HPDE6-E6E7 (cell line): ENCODE data around the gene TMEM238.

Experiments used
- DNase-seq: peaks from one replicate; pipeline ENCODE4 v3.0.0; 2011; ENCODE audit warnings: missing footprints; ENCODE audit errors: extremely low spot score

The TMEM238 gene

DNA sequence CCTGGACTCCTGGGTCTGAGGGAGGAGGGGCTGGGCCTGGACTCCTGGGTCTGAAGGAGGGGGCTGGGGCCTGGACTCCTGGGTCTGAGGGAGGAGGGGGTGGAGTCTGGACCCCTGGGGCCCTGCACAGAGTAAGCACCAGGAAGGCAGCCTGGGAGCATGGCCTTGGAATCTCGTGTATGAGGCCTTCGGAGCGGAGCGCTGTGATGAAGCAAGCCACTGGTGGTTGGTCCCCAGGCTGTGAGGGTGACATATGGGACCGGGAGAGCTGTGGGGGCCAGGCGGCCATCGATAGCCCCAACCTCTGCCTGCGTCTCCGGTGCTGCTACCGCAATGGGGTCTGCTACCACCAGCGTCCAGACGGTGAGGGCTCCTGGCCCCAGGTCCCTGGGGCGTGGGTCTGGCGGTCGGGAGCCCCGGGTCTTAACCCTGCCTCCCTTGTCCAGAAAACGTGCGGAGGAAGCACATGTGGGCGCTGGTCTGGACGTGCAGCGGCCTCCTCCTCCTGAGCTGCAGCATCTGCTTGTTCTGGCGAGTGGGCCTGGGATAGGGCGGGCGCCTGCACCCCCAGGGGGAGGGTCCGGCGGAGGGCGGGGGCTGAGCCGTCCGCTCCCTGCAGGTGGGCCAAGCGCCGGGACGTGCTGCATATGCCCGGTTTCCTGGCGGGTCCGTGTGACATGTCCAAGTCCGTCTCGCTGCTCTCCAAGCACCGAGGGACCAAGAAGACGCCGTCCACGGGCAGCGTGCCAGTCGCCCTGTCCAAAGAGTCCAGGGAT, 6.5 kb downstream of the TMEM238 start:
- no peak for DNase-seq

DNA sequence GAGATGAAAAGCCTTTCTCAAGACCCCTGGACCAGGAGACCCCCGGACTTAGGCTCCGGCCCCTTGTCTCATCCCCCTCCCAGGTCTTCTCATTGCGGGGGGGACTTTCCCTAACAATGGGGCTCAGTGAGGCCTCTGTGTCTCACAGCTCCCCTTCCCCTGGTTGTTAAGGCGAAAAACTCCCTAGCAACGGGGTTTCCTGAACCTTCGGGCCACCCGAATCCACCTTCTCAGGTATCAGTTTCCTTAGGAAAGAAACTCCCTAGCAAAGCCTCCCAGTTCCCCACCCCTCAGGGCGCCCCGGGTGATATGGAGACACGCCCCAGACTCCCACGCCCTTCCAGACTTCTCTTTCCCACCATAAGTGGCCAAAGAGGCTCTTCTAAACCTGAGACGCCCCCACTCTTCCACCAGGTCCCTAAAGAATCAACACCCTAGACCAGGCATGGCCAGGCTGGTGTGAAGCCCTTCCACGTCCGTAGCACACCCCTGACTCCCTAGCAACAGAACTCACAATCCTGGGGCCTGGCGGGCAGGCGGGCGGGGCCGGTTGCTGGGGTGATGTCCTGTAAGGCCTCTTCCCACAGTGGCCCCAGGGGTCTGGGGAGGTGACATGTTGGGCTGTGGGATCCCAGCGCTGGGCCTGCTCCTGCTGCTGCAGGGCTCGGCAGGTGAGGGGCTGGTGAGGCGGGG, 7.7 kb downstream of the TMEM238 start, which contains the start of gene TMEM190:
Gene TMEM190 (plus strand): TSS at position 586 of the 693 bp plus-strand sequence. CDS start 28 bp downstream, at position 614.
- DNase-seq: no peak

DNA sequence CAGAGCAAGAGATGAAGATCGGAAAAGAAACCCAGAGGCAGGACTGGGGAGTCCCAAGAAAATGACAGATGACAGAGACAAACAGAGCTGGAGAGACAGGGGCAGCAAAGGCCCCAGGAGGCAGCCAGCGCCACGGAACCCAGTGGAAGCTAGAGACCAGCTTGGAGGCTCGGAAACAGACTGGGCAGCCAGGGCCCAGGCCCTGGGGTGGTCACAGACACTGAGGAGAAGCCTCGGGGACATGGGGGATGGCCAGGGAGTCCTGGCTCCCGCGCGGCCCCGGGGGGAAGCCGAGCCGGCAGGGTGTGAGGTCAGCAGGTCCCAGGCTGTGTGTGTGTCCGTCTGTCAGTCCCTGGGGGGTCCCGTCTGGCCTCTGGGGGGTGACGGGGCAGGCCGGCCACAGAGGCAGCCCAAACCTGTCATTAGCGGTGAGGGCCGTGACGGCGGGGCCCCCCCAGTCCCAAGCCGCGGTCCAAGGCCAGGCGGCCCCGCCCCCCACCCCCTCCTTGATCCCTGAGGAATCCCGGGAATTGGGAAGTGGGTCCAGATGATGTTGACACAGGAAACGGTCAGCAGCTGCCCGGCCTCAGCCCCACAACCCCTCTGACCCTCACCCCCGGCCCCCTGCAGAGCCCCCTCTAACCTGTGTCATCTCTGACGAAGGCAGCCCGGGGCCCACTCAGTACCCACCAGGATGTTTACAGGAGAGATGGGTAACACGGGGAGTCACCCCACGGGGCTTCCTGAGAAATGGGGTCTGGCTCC, 9.9 kb downstream of the TMEM238 start:
- no peak for DNase-seq

DNA sequence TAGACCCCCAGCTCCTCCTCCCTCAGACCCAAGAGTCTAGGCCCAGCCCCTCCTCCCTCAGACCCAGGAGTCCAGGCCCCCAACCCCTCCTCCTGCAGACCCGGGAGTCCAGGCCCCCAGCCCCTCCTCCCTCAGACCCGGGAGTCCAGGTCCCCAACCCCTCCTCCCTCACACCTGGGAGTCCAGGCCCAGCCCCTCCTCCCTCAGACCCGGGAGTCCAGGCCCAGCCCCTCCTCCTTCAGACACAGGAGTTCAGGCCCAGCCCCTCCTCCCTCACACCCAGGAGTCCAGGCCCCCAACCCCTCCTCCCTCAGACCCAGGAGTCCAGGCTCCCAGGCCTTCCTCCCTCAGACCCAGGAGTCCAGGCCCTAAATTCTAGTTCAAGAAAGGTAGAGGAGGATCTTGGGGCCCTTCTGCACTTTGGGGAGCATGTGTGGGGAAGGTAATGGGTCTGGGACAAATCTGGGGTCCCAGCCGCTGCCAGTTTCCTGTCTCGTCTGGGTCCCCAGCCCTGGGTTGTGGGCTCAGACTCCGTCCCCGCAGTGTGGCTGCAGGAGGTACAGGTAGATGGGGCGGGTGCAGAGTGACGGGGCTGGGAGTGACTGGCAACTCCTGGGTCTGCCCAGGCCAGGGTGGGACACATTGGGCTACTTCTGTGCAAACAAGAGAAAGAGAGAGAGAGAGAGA, 10.6 kb downstream of the TMEM238 start:
- DNase-seq: no peak

DNA sequence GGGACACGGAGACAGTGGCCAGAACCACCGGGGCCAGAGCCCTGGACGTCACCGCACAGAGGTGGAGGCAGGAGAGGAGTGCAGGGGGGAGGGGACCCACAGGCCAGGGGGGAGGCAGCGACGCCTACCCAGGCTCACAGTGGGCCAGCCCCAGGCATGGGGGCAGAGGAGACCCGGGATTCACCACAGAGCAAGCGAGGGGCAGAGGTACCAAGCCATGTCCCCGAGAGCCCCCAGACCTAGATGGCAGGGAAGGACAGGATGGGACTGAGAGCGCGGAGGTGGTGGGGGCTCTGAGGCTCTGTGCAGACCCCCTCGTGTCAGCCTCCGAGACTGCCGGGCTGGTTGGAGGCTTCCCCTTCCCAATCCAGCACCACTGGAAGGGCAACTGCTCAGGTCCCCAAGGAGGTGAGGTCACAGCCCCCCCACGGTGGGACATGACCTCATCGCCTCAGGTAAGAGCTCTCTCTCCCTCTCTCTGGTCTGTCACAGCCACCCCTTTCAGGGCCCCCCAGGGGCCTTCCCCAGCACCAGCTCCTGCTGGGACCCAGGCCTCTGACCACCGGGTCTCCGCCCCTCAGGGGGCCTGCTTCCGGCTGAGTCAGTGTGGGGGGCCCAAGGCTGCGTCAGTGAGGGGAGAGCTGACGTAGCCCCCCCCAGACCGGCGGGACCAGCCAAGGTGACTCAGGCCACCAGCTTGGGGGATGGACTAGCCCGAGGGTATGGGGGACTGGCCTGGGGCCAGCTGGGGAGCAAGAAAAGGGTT, 11.6 kb downstream of the TMEM238 start:
- no peak for DNase-seq

DNA sequence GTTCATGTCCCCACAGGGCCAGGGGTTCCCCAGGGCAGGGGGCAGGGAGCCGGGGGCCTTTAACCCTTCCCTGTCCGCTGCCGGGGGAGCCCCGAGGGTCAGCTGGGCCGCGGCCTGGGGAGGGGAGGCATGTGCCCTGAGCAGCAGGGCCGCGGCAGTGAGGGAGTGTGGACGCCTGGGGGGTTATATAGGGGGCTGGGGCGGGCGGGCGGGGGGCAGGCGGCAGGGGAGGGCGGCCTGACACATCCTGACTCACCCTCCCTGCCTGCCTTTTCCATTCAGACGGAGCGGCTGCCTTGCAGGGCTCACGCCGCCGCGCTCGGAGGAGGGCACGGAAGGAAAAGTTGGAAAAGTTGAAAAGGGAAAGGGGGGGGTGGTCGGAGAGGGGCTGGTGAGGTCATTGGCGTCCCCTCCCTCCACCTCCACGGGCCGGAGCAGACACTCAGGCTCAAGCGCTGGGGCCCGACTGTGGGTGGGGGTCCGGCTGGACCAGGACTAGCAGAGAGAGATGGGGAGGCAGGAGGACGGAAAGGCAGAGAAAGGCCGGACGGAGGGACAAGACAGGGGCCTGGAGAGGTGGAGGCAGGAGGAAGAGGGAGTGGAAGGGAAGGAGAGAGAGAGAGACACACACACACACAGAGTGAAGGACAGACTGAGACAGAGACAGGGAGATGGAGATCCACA, 13.6 kb downstream of the TMEM238 start, which contains the start of gene IL11:
Gene IL11 (minus strand): TSS at position 159 of the 684 bp plus-strand sequence. CDS start 153 bp downstream, at position 6.
- DNase-seq: no peak

DNA sequence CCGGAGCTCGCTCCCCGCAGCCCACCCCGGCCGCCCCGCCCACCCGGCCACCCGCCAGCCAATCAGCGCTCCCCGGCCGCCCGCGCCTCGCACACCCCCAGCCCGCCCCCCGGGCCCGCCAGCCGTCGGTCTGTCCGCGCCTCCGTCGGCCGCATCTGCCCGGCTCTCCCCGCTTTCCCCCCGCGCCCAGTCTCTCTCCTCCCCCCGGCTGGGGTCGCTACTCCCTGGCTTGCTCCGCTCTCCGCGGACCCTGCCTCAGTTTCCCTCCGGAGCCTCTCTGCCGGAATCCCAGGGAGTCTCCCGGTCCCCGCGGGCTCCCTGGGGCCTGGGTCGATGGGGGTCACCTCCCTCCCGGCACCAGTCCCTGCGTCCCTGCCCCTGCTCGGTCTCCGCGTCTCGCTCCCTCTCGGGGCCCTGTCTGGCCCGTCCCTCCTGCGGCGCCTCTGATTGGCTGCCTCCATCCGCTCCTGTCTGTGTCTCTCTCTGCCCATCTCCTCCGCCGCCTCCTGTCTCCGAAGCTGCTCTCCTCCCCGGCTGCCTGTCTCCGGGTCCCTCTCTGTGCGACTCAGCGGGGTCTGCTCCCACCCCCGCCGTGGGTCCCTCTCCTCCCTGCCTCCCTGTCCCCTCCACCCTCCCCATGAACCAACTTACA, 14.3 kb downstream of the TMEM238 start:
- peak; percentile 83 for DNase-seq

DNA sequence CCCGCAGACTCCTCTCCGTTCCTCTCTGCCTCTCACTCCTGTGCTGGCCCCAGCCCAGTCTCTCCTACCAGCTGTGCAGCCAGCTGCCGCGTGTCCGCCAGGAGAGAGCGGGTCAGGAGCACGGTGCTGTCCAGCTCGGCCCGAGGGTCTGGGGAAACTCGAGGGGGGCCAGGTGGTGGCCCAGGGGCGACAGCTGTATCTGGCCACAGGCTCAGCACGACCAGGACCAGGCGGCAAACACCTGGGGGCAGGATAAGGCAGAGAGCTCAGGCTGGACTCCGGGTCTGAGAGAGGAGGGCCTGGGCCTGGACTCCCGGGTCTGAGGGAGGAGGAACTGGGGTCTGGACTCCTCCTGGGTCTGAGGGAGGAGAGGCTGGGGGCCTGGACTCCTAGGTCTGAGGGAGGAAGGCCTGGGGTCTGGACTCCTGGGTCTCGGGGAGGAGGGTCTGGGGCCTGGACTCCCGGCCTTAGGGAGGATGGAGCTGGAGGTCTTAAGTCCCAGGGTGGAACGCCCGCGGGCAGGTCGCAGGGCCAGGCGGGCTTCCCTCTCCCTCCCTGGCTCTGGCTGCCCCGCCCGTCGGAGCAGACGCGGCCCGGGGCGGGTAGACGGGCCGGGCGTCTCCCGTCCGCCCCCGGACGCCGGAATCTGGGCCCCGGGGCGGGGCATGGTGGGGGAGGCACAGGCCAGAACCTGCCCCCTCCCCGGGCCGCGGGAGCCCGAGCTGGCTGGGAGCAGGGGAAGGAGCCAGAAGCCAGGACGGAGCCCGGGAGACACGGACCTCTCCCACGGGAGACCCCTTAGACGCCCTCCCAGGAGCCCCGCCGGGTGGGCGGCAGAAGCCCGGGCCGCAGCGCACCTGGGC, 15.2 kb downstream of the TMEM238 start:
- no peak for DNase-seq

DNA sequence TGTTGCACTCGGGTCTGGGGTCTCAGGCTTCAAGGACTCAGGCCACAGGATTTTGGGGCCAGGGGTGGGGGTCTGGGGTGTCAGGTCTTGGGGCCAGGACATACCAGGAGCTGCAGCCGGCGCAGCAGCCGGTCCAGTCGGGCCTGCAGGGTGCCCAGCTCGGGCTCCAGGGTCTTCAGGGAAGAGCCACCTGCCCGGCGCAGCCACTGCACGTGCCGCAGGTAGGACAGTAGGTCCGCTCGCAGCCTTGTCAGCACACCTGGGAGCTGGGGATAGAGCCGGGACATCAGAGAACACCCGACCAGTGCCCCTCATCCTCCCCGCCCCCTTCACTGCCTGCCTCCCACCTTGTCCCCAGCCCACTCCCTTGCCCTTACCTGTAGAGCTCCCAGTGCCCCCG, 16.0 kb downstream of the TMEM238 start:
- no peak for DNase-seq

DNA sequence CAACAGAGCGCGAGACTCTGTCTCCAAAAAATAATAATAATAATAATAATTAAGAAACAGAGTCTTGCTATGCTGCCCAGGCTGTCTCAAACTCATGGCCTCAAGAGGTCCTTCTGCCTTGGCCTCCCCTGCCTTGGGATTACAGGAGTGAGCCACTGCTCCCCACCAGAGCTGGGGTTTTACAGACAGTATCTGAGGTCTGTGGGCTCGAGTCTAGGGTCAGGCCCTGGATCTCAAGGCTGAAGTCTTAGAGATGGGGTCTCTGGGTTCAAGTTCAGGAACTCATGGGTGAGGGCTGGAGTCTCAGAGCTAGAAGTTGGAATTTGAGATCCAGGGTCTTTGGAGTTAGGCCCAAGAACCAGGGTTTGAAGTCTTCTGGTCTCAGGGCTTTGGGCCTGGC, 17.3 kb downstream of the TMEM238 start:
- DNase-seq: no peak

DNA sequence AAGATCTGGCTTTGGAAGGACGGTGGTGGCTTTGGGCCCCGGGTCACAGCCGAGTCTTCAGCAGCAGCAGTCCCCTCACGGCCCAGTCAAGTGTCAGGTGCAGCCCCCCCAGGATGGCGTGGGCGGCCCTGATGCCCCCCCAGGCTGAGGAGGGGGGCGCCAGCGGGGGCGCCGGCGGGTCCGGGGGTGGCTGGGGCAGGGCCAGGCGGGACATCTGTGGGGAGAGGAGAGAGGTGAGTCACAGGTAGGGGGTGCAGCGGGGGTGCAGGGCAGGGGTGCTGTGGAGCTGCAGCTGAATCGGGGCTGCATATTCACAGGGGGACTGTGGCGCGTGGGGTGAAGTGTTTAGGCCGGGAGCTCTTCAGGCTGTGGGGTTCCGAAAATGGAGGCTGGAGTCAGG, 18.1 kb downstream of the TMEM238 start:
- no peak for DNase-seq

DNA sequence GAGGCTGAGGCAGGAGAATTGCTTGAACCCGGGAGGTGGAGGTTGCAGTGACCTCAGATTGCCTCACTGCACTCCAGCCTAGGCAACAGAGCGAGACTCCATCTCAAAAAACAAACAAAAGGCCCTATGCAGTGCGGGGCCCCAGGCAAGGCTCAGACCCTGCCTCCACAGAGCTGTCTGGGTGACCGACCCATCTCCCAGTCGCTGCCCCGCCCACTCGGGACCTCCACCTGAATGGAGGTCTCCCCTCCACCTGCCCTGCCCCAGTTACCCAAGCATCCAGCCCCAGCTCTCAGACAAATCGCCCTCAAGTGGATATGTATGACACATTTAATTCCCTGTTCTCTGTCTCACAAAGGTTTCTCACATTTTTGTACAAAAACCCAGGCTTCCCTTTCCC, 18.8 kb downstream of the TMEM238 start:
- DNase-seq: no peak

DNA sequence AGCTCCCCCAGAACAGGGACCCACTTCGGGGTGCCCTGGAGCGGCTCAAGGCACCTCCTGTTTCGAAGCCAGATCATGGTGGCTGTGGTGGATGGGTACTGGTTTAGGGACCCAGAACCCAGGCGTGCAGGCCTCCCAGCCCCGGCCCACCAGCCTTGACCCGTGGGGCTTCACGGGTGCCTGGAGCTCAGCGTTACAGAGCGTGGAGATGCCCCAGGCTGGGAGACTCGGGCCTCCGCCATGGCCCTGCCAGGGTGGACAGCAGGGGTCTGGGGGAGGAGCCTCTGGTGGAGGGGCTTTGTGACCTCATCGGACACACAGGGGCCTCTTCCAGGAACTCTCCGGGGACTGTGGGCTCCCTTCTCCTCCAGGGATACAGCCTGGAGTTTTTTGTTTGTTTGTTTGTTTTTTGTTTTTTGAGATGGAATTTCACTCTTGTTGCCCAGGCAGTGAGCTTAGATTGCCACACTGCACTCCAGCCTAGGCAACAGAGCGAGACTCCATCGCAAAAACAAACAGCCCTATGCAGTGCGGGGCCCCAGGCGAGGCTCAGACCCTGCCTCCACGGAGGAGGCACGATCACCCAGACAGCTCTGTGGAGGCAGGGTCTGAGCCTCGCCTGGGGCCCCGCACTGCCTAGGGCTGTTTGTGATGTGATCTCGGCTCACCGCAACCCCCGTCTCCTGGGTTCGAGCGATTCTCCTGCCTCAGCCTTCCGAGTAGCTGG, 20.9 kb downstream of the TMEM238 start, which contains the start of gene GARIN5B:
Gene GARIN5B (minus strand): TSS at position 271 of the 727 bp plus-strand sequence. CDS start 194 bp downstream, at position 77.
- DNase-seq: no peak

DNA sequence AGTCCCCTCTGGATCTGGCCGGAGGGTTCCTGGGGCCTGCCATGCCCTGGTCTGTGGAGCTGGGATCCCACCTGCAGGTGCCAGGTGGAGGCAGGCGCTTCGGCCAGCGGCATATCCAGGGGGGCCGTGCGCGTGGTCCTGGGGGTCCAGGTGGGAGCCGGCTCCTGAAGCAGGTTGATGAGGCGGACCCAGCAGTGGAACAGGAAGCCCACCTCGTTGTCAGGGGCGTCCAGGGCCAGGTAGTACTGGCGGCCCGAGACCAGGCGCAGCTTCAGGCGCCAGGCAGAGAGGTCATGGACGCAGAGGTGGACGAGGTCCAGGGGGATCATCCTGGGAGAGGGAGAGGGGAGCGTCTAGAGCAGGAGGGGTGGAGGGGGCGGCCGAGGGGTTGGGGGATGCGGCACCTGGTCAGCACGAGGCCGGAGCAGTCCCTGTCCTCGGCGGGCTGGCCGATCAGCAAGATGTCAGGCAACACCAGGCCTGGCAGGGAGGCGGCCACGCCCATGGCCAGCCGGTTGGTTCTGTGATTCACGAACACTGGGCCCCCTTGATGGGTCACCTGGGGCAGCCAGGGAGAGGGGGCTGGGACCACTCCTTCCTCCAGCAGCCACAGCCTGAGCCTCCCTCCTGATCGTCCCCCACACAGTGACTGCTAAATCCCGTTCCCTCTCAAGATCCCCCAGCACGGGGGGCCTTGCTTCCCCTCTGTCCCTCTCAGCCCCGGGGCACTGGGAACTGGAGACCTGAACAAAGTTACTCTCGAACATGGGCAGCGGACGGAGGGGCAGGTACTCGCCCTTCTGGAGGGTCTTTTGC, 21.7 kb downstream of the TMEM238 start:
- no peak for DNase-seq

DNA sequence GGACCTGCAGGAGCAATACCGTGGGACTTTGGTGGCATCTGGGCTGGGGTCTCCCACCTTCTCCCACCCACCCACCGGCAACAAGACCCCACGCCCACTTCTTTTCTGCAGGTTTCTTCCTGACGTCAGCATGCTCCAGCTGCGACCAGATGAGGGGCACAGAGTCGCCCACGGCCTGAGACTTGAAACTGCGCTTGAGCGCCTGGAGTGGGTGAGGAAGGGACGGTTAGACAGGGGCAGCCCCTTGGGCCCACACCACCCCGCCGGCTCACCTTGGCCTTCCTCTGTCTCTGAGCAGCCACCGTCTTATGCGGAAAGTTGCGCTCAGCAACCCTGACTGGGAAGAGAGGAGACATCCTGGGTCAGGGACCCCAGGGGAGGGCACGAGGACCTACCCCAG, 23.2 kb downstream of the TMEM238 start:
- no peak for DNase-seq

DNA sequence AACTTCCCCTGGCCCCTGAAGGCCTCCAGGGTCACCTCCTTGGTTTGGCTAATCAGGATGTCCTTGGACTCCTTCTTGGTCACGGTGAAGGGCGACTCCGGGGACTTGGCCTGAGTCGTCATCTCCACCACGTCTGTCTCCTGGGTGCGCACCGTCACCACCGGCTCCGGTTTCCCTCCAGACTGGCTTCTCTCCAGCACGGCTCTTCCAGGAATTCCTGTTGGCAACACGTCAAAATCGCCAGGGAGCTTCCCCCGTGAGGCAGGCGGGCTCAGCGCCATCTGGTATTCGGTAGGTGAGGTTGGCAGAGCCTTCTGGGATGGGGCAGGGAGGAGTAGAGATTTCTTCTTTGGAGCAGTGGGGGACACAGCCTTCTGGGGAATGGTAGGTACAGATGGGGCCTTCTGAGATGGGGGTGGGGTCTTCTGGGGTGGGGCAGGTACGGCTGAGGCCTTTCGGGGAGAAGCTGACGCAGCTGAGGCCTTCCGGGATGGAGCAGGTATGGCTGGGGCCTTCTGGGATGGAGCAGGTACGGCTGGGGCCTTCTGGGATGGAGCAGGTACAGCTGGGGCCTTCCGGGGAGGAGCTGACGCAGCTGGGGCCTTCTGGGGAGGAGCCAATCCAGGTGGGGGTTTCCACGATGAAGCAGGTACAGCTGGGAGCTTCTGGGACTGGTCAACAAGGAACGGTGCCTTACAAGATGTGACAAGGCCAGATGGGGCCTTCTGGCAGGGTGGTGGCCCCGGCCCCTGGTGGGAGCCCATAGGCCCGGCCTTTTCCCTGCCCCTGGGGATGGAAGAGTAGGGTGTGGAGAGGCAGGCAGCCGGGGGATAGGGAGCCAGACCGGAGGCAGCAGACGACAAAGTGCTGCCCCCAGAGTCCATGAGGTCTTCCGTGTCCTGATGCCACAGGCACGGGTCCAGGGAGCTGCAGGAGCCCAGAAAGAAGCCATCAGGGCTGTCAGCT, 24.9 kb downstream of the TMEM238 start:
- DNase-seq: no peak
